Measurements from ENCODE around the gene MTG1. TPM values are rescaled to one million over a fixed set of nuclear protein-coding genes. Genes with fewer than 3 reads are reported as not detected.

The MTG1 gene
- total and polyA plus RNA-seq, 12 donors = 24.0 to 118 (median 48.8) TPM

GRCh38 chr10:133444342-133445267 lies 50.6 kb downstream of the MTG1 start:
- WGBS, 4 donors = 75 to 91% (median 89%) methylated on average over 7 to 12 of the region's 12 CpGs
- H3K9me3 ChIP-seq (replicated peaks in 1 of 3) = peaks cover 0 to 27% (median 10%) of the 10 kb centered on the region in 3 donors
- DNase-seq = peak in 2 of 7 donors; percentile 15 to 30

DNA sequence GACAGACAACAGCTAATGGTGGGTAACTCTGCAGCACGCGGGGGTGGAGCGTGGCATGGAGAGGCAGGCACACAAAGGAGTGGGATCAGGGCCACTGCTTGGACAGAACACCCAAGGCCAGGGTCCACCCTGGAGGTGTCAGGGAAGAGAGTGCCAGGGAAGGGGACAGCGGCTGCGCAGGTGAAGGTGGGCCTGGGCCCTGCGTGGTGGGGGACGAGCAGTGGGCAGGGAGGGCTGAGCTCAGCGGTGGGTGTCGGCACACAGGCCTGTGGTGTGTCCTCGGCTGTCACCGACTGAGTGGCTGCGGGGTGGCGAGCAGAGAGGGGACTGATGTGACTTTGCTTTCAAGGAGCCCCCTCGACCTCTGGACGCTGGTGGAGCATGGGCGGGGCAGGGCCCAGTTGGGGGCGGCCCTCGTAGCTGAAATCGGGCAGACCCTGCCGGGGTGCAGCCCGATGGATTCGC lies 51.3 kb downstream of the MTG1 start:
- H3K36me3 ChIP-seq (replicated peaks in 1 of 2) = no peaks in the 10 kb centered on the region
- intact Hi-C loops (cut with DNase I) = no loop called here
- H3K9me3 ChIP-seq (replicated peaks in 1 of 3) = peaks cover 0 to 27% (median 10%) of the 10 kb centered on the region in 3 donors
- WGBS, 4 donors = 87 to 94% (median 91%) methylated on average over 21 to 22 of the region's 22 CpGs
- TF ChIP-seq POLR2A (IDR thresholded peaks at IDR 0.05) (no peak), CTCF (IDR thresholded peaks at IDR 0.05) (no peak)
- peak in 2 of 7 donors; percentile 16 to 35 for DNase-seq
- H3K27ac ChIP-seq = no peak overlapping the region
- no peak overlapping the region for H3K4me3 ChIP-seq
- H3K4me1 ChIP-seq (replicated peaks in 1 of 2) = no peaks in the 10 kb centered on the region
- H3K27me3 ChIP-seq = no peaks in the 10 kb centered on the region

More at GRCh38 chr10:133444342-133445267, 50.6 kb downstream of the MTG1 start:
- TF ChIP-seq POLR2A (IDR thresholded peaks at IDR 0.05) (no peak), CTCF (IDR thresholded peaks at IDR 0.05) (no peak)
- no peaks in the 10 kb centered on the region for H3K4me1 ChIP-seq (replicated peaks in 1 of 2)
- H3K4me3 ChIP-seq = no peak overlapping the region
- H3K36me3 ChIP-seq (replicated peaks in 1 of 2) = no peaks in the 10 kb centered on the region
- intact Hi-C loops (cut with DNase I) = no loop called here
- no peak overlapping the region for H3K27ac ChIP-seq
- H3K27me3 ChIP-seq = no peaks in the 10 kb centered on the region

DNA sequence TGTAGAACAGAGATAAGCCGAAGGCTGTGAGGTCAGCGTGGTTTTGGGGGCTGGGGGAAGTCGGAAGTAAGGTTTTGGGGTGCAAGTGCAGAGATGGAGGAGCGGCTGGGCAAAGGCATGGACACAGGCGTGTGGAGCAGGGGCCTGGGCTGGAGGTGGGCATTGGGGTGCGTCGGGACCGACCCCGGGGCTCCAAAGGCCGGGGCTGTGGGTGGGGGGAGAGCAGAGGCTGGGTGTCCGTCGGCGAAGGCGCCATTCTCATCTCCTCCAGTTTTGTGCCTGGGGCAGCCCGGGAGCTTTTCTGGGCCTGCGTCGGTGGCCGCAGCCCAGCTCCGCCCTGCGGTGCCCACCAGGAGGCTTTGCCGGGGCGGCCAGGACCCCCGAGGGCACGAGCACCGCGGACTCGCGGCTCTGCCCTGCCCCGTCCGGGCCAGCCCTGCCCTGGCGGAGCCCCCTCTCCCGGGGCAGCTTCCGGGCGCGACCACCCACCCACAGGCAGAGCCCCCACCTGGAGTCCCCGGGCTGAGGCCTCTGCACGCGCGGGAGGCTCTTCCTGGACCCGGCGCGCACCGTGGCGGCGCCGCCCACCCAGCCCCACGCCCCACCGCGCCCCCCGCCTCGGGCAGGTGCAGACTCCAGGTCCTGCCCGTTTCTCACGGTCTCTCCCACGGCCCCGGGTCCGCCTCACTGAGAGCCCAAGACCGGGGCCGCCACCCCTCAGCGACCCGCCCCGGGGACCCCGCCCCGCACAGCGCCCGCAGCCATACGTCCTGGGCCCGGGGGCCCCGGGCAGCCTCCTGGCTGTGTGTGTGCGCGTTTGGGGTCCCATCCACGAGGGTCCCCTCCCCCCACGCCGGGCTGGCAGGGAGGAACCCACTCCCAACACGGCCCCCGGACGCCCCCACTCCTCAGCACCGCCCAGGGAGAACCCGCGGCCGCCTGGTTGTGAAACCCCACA lies 52.1 kb downstream of the MTG1 start:
- Histone ChIP-seq H3K36me3 (replicated peaks in 1 of 2) (no peaks in the 10 kb centered on the region), H3K4me1 (replicated peaks in 1 of 2) (no peaks in the 10 kb centered on the region), H3K4me3 (no peak overlapping the region), H3K27ac (no peak overlapping the region), H3K9me3 (replicated peaks in 1 of 3) (peaks cover 0 to 27% (median 10%) of the 10 kb centered on the region in 3 donors), H3K27me3 (no peaks in the 10 kb centered on the region)
- DNase-seq = peak in 2 of 7 donors; percentile 14 to 39
- no peak for TF ChIP-seq POLR2A (IDR thresholded peaks at IDR 0.05)
- TF ChIP-seq CTCF (IDR thresholded peaks at IDR 0.05) = no peak
- 44 to 84% (median 65%) methylated on average over 17 to 80 of the region's 80 CpGs for WGBS, 4 donors
- intact Hi-C loops (cut with DNase I) = no loop called here

DNA sequence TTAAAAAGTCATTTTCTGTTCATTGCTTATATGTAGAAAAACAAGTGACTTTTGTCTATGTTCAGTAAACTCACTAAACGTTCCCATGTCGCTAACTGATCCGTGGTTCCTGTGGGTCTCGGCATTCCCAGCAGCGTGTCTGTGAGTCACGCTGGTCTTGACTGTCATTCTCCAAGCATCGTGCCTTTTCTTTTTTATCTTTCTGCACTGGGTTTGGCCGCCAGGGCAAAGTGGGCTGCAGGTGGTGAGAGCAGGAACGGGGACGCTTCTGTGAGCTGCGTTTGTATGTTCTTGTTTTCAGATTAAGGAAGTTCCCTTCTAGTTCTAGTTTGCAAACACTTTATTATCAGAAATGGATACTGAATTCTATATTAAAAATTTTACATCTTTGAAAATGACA lies 53.0 kb downstream of the MTG1 start:
- peaks cover 0 to 27% (median 10%) of the 10 kb centered on the region in 3 donors for H3K9me3 ChIP-seq (replicated peaks in 1 of 3)
- no peak overlapping the region for H3K27ac ChIP-seq
- intact Hi-C loops (cut with DNase I) = no loop called here
- no peaks in the 10 kb centered on the region for H3K27me3 ChIP-seq
- H3K4me3 ChIP-seq = no peak overlapping the region
- WGBS, 4 donors = 82 to 89% (median 85%) methylated on average over 11 of the region's 11 CpGs
- peak in 1 of 7 donors; percentile 2 for DNase-seq
- no peak for TF ChIP-seq CTCF (IDR thresholded peaks at IDR 0.05)
- TF ChIP-seq POLR2A (IDR thresholded peaks at IDR 0.05) = no peak
- H3K36me3 ChIP-seq (replicated peaks in 1 of 2) = no peaks in the 10 kb centered on the region
- no peaks in the 10 kb centered on the region for H3K4me1 ChIP-seq (replicated peaks in 1 of 2)

Data from adrenal gland (tissue), 12 donors.